Fibroblast of pulmonary artery (primary cell): ENCODE results near the gene RER1.

ENCODE experiments used
- DNase-seq: peaks from one replicate; pipeline ENCODE4 v3.0.0-alpha.2; 2010; ENCODE audit warnings: low read depth
- H3K4me3 ChIP-seq: replicated peaks from 2 replicates; pipeline ENCODE4 v1.5.1; 2011; ENCODE audit warnings: low read depth, mild to moderate bottlenecking, control low read depth, low read length, moderate library complexity
- CTCF ChIP-seq: IDR thresholded peaks from 2 replicates; pipeline ENCODE4 v1.5.1; 2011; ENCODE audit warnings: mild to moderate bottlenecking, control low read depth, low read length, inconsistent platforms; ENCODE audit errors: missing control alignments

The RER1 gene

GRCh38 chr1:2391041-2391930 is at the start of gene RER1, which contains the start of gene MORN1:
TSS of gene RER1 (plus strand) at chr1:2391841. CDS start at chr1:2395791, 3,950 bp downstream.
TSS of gene MORN1 (minus strand) at chr1:2391554. CDS start at chr1:2391533, 21 bp downstream.
- H3K4me3 ChIP-seq: peak within 1 kb of the TSS; percentile 82
- TF ChIP-seq CTCF: no peak
- DNase-seq: peak; percentile 99

GRCh38 chr1:2342384-2343022 is 49.1 kb upstream of the RER1 start:
- no peak overlapping the region for H3K4me3 ChIP-seq
- DNase-seq: no peak
- TF ChIP-seq CTCF: no peak

- DNase-seq: no peak
- H3K4me3 ChIP-seq: no peak overlapping the region
- TF ChIP-seq CTCF: no peak
These were observed 48.4 kb upstream of the RER1 start for GRCh38 chr1:2343023-2343935.

GRCh38 chr1:2344121-2344681 is 47.4 kb upstream of the RER1 start:
- no peak for TF ChIP-seq CTCF
- DNase-seq: no peak

GRCh38 chr1:2344744-2345296 is 46.8 kb upstream of the RER1 start:
- H3K4me3 ChIP-seq: no peak overlapping the region
- no peak for TF ChIP-seq CTCF
- no peak for DNase-seq

More at GRCh38 chr1:2344121-2344681, 47.4 kb upstream of the RER1 start:
- H3K4me3 ChIP-seq: no peak overlapping the region

GRCh38 chr1:2345297-2346075 is 46.2 kb upstream of the RER1 start:
- peak; percentile 7 for DNase-seq
- TF ChIP-seq CTCF: no peak
- no peak overlapping the region for H3K4me3 ChIP-seq
